OCI-LY1 (cell line): ENCODE measurements around the gene ZIC3.

ENCODE experiments used
- CTCF ChIP-seq: fragments of 200-600 bp; sonication (generic), shearing (Covaris generic); IDR thresholded peaks from 2 replicates; pipeline ENCODE4 v1.5.1; 2017; ENCODE audit warnings: mild to moderate bottlenecking, antibody characterized with exemption, low read length, moderate library complexity, mixed read lengths
- EZH2 ChIP-seq: fragments of 200-600 bp; sonication (generic), shearing (Covaris generic); IDR thresholded peaks from 2 replicates; pipeline ENCODE4 v1.8.0; 2017; ENCODE audit warnings: borderline replicate concordance, mixed run types, mild to moderate bottlenecking, antibody characterized with exemption, low read length, moderate library complexity, mixed read lengths

DNA sequence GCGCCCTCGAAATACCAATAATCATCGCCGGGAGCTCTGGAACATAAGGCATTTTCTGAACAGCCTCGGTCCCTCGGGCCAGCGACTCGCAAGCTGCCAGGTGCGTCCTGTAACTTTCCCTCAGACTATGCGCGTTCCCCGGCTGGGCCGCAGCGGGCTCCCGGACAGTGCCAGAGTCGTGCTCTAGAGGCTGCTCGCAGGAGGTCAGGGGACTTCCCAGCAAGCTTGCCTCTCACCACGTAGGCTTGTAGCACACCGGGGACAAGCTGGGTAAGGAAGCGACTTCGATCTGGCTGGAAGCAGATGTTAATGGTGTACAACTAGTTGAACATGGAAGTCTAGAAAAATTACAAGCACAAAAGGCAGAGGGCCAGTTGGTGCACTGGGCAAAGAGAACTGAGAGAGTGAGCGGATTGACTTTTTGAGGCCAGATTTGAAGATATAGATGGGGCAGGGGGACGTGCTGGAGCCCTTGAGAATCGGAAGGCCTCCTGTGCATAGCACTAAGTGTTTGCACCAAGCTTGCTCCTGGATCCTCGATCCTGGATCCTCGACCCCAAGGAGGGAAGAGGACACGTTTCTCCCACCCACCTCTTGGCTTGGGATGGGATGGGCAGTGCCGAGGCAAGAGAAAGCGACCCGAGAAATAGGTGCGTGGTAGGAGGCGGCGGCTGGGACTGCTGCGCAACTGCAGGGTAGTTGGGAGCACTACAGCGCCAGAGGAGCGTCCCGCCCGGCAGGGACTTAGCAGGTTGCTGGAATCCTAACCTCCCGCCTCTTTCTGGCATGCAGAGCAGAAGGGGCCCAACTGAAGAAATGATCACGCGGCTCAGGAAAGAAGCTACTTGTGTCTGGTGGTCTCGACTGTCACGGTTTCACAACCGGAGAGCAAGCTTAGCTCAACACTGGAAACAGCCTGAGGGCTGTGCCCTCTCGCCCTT, 19.9 kb upstream of the ZIC3 start:
- no peak for TF ChIP-seq EZH2
- no peak for TF ChIP-seq CTCF
